ENCODE data around the gene LARGE1.

- TF ChIP-seq CTCF (IDR thresholded peaks at IDR 0.05) (no peak), POLR2A (IDR thresholded peaks at IDR 0.05) (no peak)
These were observed 1.5 kb downstream of the LARGE1 start for GRCh38 chr22:33918676-33919365.

All from Peyer's patch (tissue), 4 donors.